ENCODE data around the gene PPP2R5E. TPM values are rescaled to one million over a fixed set of nuclear protein-coding genes. Genes with fewer than 3 reads are reported as not detected.

The PPP2R5E gene
- polyA plus RNA-seq, 3 donors: 8.9 to 26.3 (median 15.1) TPM

GRCh38 chr14:63504648-63505047 lies 38.5 kb downstream of the PPP2R5E start:
- Mint-ChIP-seq H3K4me3 (no peak overlapping the region), H3K27ac (peak overlapping the region in 1 of 7 donors; percentile 46)

DNA sequence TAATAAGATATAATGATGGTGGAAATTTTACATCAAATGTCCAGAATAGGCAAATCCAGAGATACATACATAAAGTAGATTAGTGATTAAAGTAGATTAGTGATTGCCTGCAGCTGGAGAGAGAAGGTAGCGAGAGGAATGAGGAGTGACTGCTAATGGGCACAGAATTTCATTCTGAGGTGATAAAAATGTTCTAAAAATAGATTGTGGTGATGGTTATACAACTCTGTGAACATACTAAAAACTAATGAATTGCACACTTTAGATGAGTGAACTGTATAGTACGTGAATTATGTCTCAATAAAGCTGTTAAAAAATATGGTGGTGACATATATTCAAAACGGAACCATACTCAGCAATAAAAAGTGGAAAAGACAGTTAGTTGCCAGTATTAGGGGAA lies 41.7 kb downstream of the PPP2R5E start:
- TF ChIP-seq CTCF (IDR thresholded peaks at IDR 0.05): no peak
- Mint-ChIP-seq H3K27me3 (ENCODE audit: low read depth in 3 of 3) (no peaks in the 10 kb centered on the region), H3K36me3 (peaks cover 15 to 37% of the 10 kb centered on the region in 2 donors), H3K4me3 (no peak overlapping the region), H3K9me3 (no peaks in the 10 kb centered on the region), H3K27ac (peak overlapping the region in 1 of 7 donors; percentile 8), H3K4me1 (peaks cover 9% of the 10 kb centered on the region)
- Histone ChIP-seq H3K79me2 (ENCODE audit: insufficient read depth, low read length) (peaks cover 78% of the 10 kb centered on the region), H3K9me3 (replicated peaks in 1 of 2; ENCODE audit: control insufficient read depth in 1 of 2, insufficient read depth in 1 of 2, low read length in 2 of 2) (no peaks in the 10 kb centered on the region), H3K4me1 (ENCODE audit: control insufficient read depth in 1 of 2, insufficient read depth in 2 of 2, low read length in 2 of 2) (no peaks in the 10 kb centered on the region), H3K27ac (ENCODE audit: low read depth in 1 of 2, low read length in 2 of 2) (no peak overlapping the region), H3K36me3 (replicated peaks in 1 of 2; ENCODE audit: control insufficient read depth in 1 of 2, insufficient read depth in 2 of 2, low read length in 2 of 2) (peaks cover 0 to 25% of the 10 kb centered on the region in 2 donors), H3K4me3 (replicated peaks in 1 of 3; ENCODE audit: low read depth in 2 of 3, low read length in 3 of 3) (no peak overlapping the region), H2AFZ (ENCODE audit: insufficient read depth, low read depth, low read length, poor library complexity, severe bottlenecking) (no peak overlapping the region), H3K27me3 (ENCODE audit: control insufficient read depth in 2 of 2, insufficient read depth in 2 of 2, low read length in 2 of 2) (no peaks in the 10 kb centered on the region), H4K20me1 (ENCODE audit: insufficient read depth, low read length) (peaks cover 85% of the 10 kb centered on the region), H3K4me2 (replicated peaks; ENCODE audit: extremely low read depth, low read length, poor library complexity, severe bottlenecking) (no peak overlapping the region), H3K9ac (ENCODE audit: insufficient read depth, low read length, poor library complexity, severe bottlenecking) (no peak overlapping the region)
- WGBS (ENCODE audit: insufficient coverage): no CpG with 5 or more reads among the region's 3 CpGs
- intact Hi-C loops (cut with micrococcal nuclease): no loop called here
- DNase-seq: no peak

More at GRCh38 chr14:63504648-63505047, 38.5 kb downstream of the PPP2R5E start:
- H4K20me1 ChIP-seq (ENCODE audit: insufficient read depth, low read length): peaks cover 95% of the 10 kb centered on the region
- H3K9me3 ChIP-seq (replicated peaks in 1 of 2; ENCODE audit: control insufficient read depth in 1 of 2, insufficient read depth in 1 of 2, low read length in 2 of 2): no peaks in the 10 kb centered on the region
- Mint-ChIP-seq H3K27me3 (ENCODE audit: low read depth in 3 of 3) (no peaks in the 10 kb centered on the region), H3K4me1 (peaks cover 11% of the 10 kb centered on the region), H3K36me3 (peaks cover 17 to 25% of the 10 kb centered on the region in 2 donors), H3K9me3 (no peaks in the 10 kb centered on the region)
- H2AFZ ChIP-seq (ENCODE audit: insufficient read depth, low read depth, low read length, poor library complexity, severe bottlenecking): no peak overlapping the region
- H3K4me1 ChIP-seq (ENCODE audit: control insufficient read depth in 1 of 2, insufficient read depth in 2 of 2, low read length in 2 of 2): no peaks in the 10 kb centered on the region
- H3K27ac ChIP-seq (ENCODE audit: low read depth in 1 of 2, low read length in 2 of 2): peak overlapping the region in 1 of 2 donors; percentile 12
- intact Hi-C loops (cut with micrococcal nuclease): no loop called here
- H3K27me3 ChIP-seq (ENCODE audit: control insufficient read depth in 2 of 2, insufficient read depth in 2 of 2, low read length in 2 of 2): no peaks in the 10 kb centered on the region
- WGBS (ENCODE audit: insufficient coverage): no CpG with 5 or more reads among the region's 1 CpG
- no peak overlapping the region for H3K4me2 ChIP-seq (replicated peaks; ENCODE audit: extremely low read depth, low read length, poor library complexity, severe bottlenecking)
- no peak overlapping the region for H3K9ac ChIP-seq (ENCODE audit: insufficient read depth, low read length, poor library complexity, severe bottlenecking)
- H3K79me2 ChIP-seq (ENCODE audit: insufficient read depth, low read length): peaks cover 93% of the 10 kb centered on the region
- no peak for TF ChIP-seq CTCF (IDR thresholded peaks at IDR 0.05)
- H3K4me3 ChIP-seq (replicated peaks in 1 of 3; ENCODE audit: low read depth in 2 of 3, low read length in 3 of 3): no peak overlapping the region
- DNase-seq: no peak
- H3K36me3 ChIP-seq (replicated peaks in 1 of 2; ENCODE audit: control insufficient read depth in 1 of 2, insufficient read depth in 2 of 2, low read length in 2 of 2): peaks cover 0 to 28% of the 10 kb centered on the region in 2 donors
